Ramos (cell line): ENCODE data around the gene TCF19.
"Not testable (repeated sequence)": the region's sequence is repeated elsewhere in the genome, so short reads cannot be mapped to it uniquely, and the experiment has no call there.

ENCODE experiments used
- in situ Hi-C: fragments of 300-500 bp; cut with MboI; formaldehyde crosslinking; loops from one replicate; pipeline ENCODE4 v1.14.3; 2022; ENCODE audit warnings: low sequenced_read_pairs; ENCODE audit not compliant: unreplicated experiment

Gene TCF19

GRCh38 chr6:31158863-31159855 lies 770 bp downstream of the TCF19 start:
- in situ Hi-C loops = no loop called here

GRCh38 chr6:31161216-31162126 lies 3.1 kb downstream of the TCF19 start:
- in situ Hi-C loops = no loop called here

GRCh38 chr6:31162463-31163165 lies 4.2 kb downstream of the TCF19 start:
- in situ Hi-C loops = no loop called here

- in situ Hi-C loops = no loop called here
Measured at GRCh38 chr6:31163922-31164321, 5.5 kb downstream of the TCF19 start.

GRCh38 chr6:31164475-31165063 lies 6.2 kb downstream of the TCF19 start:
- in situ Hi-C loops = not testable (repeated sequence)

- in situ Hi-C loops = not testable (repeated sequence)
Measured at GRCh38 chr6:31165064-31165832, 6.9 kb downstream of the TCF19 start.

- in situ Hi-C loops = no loop called here
Measured at GRCh38 chr6:31165986-31166385, 7.6 kb downstream of the TCF19 start.

GRCh38 chr6:31168606-31169005 lies 10.2 kb downstream of the TCF19 start:
- in situ Hi-C loops = no loop called here

GRCh38 chr6:31169123-31169857 lies 10.9 kb downstream of the TCF19 start:
- in situ Hi-C loops = no loop called here

- in situ Hi-C loops = not testable (repeated sequence)
Measured at GRCh38 chr6:31169858-31170599, 11.6 kb downstream of the TCF19 start.

GRCh38 chr6:31170600-31170881 lies 12.2 kb downstream of the TCF19 start, which contains the start of gene POU5F1:
Gene POU5F1 (minus strand): TSS chr6:31170682. CDS start chr6:31170620, 62 bp downstream.
- in situ Hi-C loops = no loop called here

GRCh38 chr6:31170987-31171671 lies 12.7 kb downstream of the TCF19 start:
- in situ Hi-C loops = no loop called here

- in situ Hi-C loops = no loop called here
Measured at GRCh38 chr6:31171931-31172905, 13.8 kb downstream of the TCF19 start.

GRCh38 chr6:31172973-31173384 lies 14.6 kb downstream of the TCF19 start:
- in situ Hi-C loops = no loop called here

- in situ Hi-C loops = no loop called here
Measured at GRCh38 chr6:31173406-31173805, 15.0 kb downstream of the TCF19 start.

GRCh38 chr6:31174378-31174777 lies 16.0 kb downstream of the TCF19 start:
- in situ Hi-C loops = no loop called here
